Coronary artery (tissue), 2 donors: ENCODE results near the gene OR6S1.

ENCODE experiments used
- DNase-seq: peaks from one replicate; pipeline ENCODE4 v3.0.0-alpha.2; 2017; ENCODE audit warnings: low spot score
- H3K27ac ChIP-seq, 2 donors: fragments of 200-600 bp; sonication (generic); one replicate each; pipeline ENCODE4 v1.5.1; 2016 to 2019
- H3K4me3 ChIP-seq: fragments of 200-600 bp; sonication (generic); 2 replicates; pipeline ENCODE4 v1.5.1; 2016; ENCODE audit warnings: mild to moderate bottlenecking, moderate library complexity
- TF ChIP-seq, protein P1 (sequence below): fragments of 200-600 bp; sonication (generic); IDR thresholded peaks from one replicate; pipeline ENCODE4 v1.5.1; 2019; ENCODE audit warnings: antibody characterized with exemption

OR6S1 gene

DNA sequence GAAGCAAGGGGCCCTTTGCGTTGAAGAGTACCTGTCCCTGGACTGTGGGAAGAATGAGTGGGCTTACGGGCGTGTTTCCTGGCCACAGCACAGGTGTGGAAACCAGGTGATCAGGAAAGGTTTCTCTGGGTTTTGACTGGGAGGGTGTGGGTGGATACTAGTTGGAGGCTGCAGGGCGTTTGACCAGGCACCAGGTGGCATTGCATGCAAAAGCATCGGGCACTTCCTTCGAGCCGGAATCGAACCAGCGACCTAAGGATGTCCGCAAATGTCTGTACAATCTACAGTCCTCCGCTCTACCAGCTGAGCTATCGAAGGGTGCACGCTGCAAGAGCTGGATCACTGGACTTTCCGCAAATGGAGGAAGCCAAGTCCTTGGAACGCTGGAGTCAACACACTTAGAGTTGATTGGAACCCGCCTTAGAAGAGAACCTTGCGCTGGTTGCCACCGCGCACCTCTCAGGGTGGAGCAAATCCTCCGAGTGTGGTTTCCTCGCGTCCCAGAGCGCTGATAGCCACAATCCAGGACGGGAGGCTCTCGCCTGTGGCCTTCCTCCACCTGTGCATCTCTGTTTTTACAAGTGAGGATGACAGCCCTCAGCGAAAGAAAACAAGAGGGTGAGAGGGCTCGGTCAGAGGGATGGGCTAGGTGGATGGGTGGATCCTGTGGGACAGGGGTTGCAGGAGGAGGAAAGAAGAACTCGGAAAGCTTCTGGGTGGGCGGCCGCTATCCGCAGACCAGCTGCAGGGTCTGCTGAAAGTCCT lies 21.7 kb upstream of the OR6S1 start:
- TF ChIP-seq, protein P1, sequence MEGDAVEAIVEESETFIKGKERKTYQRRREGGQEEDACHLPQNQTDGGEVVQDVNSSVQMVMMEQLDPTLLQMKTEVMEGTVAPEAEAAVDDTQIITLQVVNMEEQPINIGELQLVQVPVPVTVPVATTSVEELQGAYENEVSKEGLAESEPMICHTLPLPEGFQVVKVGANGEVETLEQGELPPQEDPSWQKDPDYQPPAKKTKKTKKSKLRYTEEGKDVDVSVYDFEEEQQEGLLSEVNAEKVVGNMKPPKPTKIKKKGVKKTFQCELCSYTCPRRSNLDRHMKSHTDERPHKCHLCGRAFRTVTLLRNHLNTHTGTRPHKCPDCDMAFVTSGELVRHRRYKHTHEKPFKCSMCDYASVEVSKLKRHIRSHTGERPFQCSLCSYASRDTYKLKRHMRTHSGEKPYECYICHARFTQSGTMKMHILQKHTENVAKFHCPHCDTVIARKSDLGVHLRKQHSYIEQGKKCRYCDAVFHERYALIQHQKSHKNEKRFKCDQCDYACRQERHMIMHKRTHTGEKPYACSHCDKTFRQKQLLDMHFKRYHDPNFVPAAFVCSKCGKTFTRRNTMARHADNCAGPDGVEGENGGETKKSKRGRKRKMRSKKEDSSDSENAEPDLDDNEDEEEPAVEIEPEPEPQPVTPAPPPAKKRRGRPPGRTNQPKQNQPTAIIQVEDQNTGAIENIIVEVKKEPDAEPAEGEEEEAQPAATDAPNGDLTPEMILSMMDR, result no peak
- peak; percentile 72 for DNase-seq
- H3K27ac ChIP-seq, result no peak overlapping the region
- peak overlapping the region; percentile 52 for H3K4me3 ChIP-seq

DNA sequence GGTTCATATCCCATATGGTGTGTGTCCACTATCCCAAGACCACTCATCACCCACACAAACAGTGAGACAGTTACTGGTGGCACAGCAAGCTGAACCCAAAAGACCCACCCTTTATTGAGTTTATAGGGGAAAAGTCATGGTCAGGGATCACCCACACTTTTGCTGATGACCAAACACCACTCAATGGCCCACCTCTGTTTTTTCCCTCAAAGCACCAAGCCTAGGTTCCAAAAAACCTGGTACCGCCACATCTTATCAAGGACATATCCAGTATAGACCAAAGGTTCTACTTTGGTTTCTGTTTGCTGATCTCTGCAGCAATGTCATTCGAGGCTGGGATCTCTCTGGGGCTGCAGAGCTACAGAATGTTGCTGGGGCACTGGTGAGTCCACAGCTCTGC lies 19.7 kb upstream of the OR6S1 start:
- DNase-seq, result no peak
- Histone ChIP-seq H3K27ac (no peak overlapping the region), H3K4me3 (no peak overlapping the region)
- TF ChIP-seq, protein P1, result no peak

DNA sequence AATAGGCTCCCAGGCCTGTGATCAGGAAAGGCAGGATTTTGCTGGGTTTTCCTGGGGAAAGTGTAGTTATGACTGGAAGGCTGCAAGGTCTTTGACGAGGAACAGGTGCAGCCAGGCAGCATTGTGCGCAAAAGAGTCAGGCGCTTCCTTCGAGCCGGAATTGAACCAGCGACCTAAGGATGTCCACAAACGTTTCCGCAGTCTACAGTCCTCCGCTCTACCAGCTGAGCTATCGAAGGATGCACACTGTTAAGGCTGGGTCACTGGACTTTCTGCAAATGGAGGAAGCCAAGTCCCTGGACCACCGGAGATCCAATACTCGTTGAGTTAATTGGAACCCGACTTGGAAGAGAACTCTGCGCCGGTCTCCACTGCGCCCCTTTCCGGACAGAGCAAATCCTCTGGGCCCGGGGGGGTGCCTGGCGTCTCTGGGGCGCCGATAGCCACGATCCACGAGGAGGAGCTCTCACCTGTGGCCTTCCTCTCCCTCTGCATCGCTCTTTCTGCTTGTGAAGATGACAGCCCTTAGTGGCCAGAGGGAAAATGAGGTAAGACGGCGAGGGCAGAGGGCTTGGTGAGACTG lies 18.4 kb upstream of the OR6S1 start:
- no peak overlapping the region for H3K4me3 ChIP-seq
- DNase-seq, result peak; percentile 62
- no peak overlapping the region for H3K27ac ChIP-seq
- TF ChIP-seq, protein P1, result no peak

DNA sequence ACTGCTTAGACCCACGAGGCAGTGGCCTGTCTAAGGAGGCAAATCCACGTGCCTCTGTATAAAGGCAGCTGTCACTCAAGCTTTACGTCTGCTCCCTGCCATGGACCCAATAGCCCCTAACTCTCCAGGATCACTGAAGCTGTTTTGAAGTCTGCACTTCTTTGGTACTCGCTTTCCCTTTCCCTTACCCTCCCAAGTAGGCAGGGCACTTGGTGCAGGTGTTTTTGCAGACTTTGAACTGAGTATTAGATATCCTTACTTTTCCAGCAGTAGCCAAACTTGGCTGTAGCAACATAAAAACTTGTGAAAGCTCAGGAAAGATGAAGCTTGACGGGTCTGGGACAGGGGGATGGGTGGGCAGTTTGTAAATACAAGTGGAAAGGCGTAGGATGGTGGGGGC lies 17.8 kb upstream of the OR6S1 start:
- Histone ChIP-seq H3K4me3 (no peak overlapping the region), H3K27ac (no peak overlapping the region)
- no peak for DNase-seq
- TF ChIP-seq, protein P1, result no peak

DNA sequence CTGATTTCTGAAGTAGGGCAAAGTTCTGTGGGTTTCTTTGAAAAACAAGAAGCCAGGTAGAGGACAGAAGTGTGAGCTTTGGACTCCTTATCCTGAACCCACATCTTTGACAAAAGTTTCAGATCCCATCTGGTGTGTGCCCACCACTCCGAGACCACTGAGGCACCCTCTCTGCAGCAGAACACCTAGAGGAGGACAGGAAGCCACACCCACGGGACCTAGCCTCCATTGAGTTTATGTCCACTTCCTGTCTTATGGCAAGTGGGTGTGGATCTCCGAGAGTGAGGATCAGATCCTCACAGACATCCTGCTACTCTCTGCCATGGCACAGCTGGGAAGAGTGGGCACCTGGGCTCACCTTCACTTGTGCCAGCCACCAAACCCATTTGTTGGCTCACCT lies 16.8 kb upstream of the OR6S1 start:
- no peak overlapping the region for H3K27ac ChIP-seq
- TF ChIP-seq, protein P1, result no peak
- H3K4me3 ChIP-seq, result no peak overlapping the region
- no peak for DNase-seq

DNA sequence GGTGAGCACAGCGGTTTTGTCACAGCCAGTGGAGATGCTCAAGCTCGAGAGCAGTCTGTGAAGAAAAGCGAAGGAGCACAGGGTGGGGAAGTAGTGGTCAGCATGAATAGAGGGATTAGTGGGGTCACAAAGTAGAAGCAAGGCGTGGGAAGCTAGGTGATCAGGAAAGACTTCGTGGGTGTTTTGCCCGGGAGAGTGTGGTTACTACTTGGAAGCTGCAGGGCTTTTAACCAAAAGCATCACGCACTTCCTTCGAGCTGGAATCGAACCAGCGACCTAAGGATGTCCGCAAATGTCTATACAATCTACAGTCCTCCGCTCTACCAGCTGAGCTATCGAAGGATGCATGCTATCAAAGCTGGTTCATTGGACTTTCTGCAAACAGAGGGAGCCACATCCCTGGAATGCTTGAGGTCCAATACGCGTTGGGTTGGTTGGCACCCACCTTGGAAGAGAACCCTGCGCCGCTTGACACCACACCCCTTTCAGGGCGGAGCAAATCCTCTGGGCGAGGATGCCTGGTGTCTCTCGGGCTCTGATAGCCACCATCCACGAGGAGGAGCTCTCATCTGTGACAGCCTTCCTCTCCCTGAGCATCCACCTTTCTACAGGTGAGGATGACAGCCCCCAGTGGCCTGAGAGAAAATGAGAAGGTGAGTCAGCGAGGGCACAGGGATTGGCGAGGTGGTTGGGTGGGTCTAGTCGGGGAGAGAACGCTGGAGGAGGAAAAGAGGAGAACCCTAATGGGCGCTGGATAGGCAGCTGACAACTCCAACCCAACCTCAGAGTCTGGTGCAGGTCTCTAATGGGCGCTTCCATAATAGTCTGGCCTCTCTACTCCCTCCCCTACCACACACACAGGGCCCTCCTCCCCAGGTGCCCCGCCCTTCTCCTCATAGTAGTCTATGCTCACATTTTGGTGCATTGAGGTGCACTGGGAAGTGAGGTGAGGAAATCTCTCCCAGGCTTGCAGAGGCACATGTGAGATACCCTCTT lies 16.0 kb upstream of the OR6S1 start:
- Histone ChIP-seq H3K27ac (no peak overlapping the region), H3K4me3 (no peak overlapping the region)
- TF ChIP-seq, protein P1, result no peak
- no peak for DNase-seq
